GM23338 (cell line): ENCODE measurements around the gene FBXO38.

Experiments used
- EZH2 ChIP-seq: fragments of 200-600 bp; sonication (generic); IDR thresholded peaks from one replicate; pipeline ENCODE4 v1.8.0; 2017; ENCODE audit warnings: antibody characterized with exemption, mild to moderate bottlenecking, low read depth; ENCODE audit not compliant: unreplicated experiment
- POLR2AphosphoS5 ChIP-seq: IDR thresholded peaks from 2 replicates; pipeline ENCODE4 v1.6.1; 2016; ENCODE audit warnings: antibody characterized with exemption, low read depth
- STAT1 ChIP-seq: IDR thresholded peaks from one replicate; pipeline ENCODE4 v1.6.1; 2016; ENCODE audit warnings: antibody characterized with exemption; ENCODE audit not compliant: unreplicated experiment
- TF ChIP-seq, protein P1 (sequence below), 2 experiments: fragments of 200-600 bp in 1 of 2; sonication (generic) in 1 of 2; conservative IDR thresholded peaks; 2 replicates each; pipeline versions ENCODE4 v1.5.1 to v1.6.1; 2016 to 2017; ENCODE audit warnings: antibody characterized with exemption in 2 of 2, low read depth in 2 of 2, mild to moderate bottlenecking in 2 of 2, moderate library complexity in 1 of 2
- TF ChIP-seq, protein P2 (sequence below): fragments of 250-450 bp; sonication (Bioruptor Pico); IDR thresholded peaks from 2 replicates; pipeline ENCODE4 v1.5.0; 2020; ENCODE audit warnings: mild to moderate bottlenecking, moderate library complexity

DNA sequence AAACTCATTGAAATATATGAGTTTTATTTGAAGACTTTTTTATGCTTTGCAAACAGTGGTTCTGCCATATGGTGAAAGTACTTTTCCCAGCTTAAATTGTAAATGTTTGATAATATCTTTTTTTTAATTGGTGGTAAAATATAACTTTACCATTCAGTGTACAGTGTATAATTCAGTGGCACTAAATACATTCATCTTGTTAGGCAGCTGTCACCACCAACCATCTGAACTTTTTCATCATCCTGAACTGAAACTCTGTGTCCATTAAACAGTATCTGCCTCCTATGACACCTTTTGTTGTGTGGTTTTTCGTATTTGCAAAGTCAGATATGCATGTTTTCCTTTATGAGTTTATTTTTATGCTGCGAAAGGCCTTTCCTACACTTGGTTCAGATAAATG lies 45.1 kb downstream of the FBXO38 start:
- TF ChIP-seq, protein P1, sequence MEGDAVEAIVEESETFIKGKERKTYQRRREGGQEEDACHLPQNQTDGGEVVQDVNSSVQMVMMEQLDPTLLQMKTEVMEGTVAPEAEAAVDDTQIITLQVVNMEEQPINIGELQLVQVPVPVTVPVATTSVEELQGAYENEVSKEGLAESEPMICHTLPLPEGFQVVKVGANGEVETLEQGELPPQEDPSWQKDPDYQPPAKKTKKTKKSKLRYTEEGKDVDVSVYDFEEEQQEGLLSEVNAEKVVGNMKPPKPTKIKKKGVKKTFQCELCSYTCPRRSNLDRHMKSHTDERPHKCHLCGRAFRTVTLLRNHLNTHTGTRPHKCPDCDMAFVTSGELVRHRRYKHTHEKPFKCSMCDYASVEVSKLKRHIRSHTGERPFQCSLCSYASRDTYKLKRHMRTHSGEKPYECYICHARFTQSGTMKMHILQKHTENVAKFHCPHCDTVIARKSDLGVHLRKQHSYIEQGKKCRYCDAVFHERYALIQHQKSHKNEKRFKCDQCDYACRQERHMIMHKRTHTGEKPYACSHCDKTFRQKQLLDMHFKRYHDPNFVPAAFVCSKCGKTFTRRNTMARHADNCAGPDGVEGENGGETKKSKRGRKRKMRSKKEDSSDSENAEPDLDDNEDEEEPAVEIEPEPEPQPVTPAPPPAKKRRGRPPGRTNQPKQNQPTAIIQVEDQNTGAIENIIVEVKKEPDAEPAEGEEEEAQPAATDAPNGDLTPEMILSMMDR (conservative IDR thresholded peaks at IDR 0.05; ENCODE audit: low read depth in 2 of 2): no peak
- TF ChIP-seq, protein P2, sequence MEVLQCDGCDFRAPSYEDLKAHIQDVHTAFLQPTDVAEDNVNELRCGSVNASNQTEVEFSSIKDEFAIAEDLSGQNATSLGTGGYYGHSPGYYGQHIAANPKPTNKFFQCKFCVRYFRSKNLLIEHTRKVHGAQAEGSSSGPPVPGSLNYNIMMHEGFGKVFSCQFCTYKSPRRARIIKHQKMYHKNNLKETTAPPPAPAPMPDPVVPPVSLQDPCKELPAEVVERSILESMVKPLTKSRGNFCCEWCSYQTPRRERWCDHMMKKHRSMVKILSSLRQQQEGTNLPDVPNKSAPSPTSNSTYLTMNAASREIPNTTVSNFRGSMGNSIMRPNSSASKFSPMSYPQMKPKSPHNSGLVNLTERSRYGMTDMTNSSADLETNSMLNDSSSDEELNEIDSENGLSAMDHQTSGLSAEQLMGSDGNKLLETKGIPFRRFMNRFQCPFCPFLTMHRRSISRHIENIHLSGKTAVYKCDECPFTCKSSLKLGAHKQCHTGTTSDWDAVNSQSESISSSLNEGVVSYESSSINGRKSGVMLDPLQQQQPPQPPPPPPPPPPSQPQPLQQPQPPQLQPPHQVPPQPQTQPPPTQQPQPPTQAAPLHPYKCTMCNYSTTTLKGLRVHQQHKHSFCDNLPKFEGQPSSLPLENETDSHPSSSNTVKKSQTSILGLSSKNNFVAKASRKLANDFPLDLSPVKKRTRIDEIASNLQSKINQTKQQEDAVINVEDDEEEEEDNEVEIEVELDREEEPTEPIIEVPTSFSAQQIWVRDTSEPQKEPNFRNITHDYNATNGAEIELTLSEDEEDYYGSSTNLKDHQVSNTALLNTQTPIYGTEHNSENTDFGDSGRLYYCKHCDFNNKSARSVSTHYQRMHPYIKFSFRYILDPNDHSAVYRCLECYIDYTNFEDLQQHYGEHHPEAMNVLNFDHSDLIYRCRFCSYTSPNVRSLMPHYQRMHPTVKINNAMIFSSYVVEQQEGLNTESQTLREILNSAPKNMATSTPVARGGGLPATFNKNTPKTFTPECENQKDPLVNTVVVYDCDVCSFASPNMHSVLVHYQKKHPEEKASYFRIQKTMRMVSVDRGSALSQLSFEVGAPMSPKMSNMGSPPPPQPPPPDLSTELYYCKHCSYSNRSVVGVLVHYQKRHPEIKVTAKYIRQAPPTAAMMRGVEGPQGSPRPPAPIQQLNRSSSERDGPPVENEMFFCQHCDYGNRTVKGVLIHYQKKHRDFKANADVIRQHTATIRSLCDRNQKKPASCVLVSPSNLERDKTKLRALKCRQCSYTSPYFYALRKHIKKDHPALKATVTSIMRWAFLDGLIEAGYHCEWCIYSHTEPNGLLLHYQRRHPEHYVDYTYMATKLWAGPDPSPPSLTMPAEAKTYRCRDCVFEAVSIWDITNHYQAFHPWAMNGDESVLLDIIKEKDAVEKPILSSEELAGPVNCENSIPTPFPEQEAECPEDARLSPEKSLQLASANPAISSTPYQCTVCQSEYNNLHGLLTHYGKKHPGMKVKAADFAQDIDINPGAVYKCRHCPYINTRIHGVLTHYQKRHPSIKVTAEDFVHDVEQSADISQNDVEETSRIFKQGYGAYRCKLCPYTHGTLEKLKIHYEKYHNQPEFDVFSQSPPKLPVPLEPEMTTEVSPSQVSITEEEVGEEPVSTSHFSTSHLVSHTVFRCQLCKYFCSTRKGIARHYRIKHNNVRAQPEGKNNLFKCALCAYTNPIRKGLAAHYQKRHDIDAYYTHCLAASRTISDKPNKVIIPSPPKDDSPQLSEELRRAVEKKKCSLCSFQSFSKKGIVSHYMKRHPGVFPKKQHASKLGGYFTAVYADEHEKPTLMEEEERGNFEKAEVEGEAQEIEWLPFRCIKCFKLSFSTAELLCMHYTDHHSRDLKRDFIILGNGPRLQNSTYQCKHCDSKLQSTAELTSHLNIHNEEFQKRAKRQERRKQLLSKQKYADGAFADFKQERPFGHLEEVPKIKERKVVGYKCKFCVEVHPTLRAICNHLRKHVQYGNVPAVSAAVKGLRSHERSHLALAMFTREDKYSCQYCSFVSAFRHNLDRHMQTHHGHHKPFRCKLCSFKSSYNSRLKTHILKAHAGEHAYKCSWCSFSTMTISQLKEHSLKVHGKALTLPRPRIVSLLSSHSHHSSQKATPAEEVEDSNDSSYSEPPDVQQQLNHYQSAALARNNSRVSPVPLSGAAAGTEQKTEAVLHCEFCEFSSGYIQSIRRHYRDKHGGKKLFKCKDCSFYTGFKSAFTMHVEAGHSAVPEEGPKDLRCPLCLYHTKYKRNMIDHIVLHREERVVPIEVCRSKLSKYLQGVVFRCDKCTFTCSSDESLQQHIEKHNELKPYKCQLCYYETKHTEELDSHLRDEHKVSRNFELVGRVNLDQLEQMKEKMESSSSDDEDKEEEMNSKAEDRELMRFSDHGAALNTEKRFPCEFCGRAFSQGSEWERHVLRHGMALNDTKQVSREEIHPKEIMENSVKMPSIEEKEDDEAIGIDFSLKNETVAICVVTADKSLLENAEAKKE (CRISPR knock-in tag): no peak
- TF ChIP-seq STAT1 (no peak), POLR2AphosphoS5 (no peak), EZH2 (no peak)
